ENCODE measurements around the gene UNC119B.

The UNC119B gene

GRCh38 chr12:120767071-120768024 is 57.1 kb downstream of the UNC119B start:
- DNase-seq = no peak
- TF ChIP-seq GATA1 (IDR thresholded peaks at IDR 0.05; ENCODE audit: low read depth, low read length) (no peak), POLR2A (IDR thresholded peaks at IDR 0.05; ENCODE audit: low read length) (no peak)

GRCh38 chr12:120771097-120771496 is 60.8 kb downstream of the UNC119B start:
- TF ChIP-seq GATA1 (IDR thresholded peaks at IDR 0.05; ENCODE audit: low read depth, low read length) (no peak), POLR2A (IDR thresholded peaks at IDR 0.05; ENCODE audit: low read length) (no peak)
- no peak for DNase-seq

All from erythroblast (primary cell).